Measurements from ENCODE around the gene HOXD1. TPM values are rescaled to one million over a fixed set of nuclear protein-coding genes. Genes with fewer than 3 reads are reported as not detected.

The HOXD1 gene
- total and polyA plus RNA-seq, 2 of the 4 experiments (the other 2 are of a cell fraction), result not detected

- Histone ChIP-seq H3K23ac (ENCODE audit: low read depth, low read length) (no peak overlapping the region), H3K9ac (ENCODE audit: low read depth, low read length) (no peak overlapping the region), H2BK15ac (ENCODE audit: low read depth, low read length) (no peak overlapping the region), H3K4me2 (ENCODE audit: low read depth, low read length) (no peak overlapping the region), H2AK5ac (ENCODE audit: low read depth, low read length) (no peak overlapping the region), H3K9me3 (ENCODE audit: control insufficient read depth, insufficient read depth, low read length) (no peaks in the 10 kb centered on the region), H2AK9ac (replicated peaks; ENCODE audit: low read depth, low read length, poor library complexity) (no peak overlapping the region), H3K27me3 (ENCODE audit: control insufficient read depth, insufficient read depth, low read length) (no peaks in the 10 kb centered on the region), H3K79me1 (ENCODE audit: low read depth in 1 of 2, low read length in 2 of 2) (no peaks in the 10 kb centered on the region), H3K14ac (replicated peaks; ENCODE audit: low read depth, low read length) (no peak overlapping the region), H3K4me1 (ENCODE audit: control insufficient read depth, insufficient read depth, low read length) (no peaks in the 10 kb centered on the region), H4K8ac (ENCODE audit: low read depth in 2 of 2, low read length in 2 of 2) (no peak overlapping the region), H3K36me3 (ENCODE audit: control insufficient read depth, insufficient read depth, low read length) (no peaks in the 10 kb centered on the region), H3K18ac (ENCODE audit: low read depth, low read length) (no peak overlapping the region), H3K27ac (ENCODE audit: insufficient read depth, low read length) (no peak overlapping the region), H4K91ac (ENCODE audit: insufficient read depth, low read depth, low read length) (no peak overlapping the region), H3K56ac (ENCODE audit: extremely low read depth, insufficient read depth, low read length) (no peak overlapping the region), H3K4me3 (ENCODE audit: insufficient read depth, low read depth, low read length) (no peak overlapping the region), H3K4ac (ENCODE audit: low read depth, low read length) (no peak overlapping the region), H2BK20ac (ENCODE audit: low read depth, low read length) (no peak overlapping the region), H4K5ac (ENCODE audit: low read depth, low read length) (no peak overlapping the region), H2BK120ac (ENCODE audit: low read depth, low read length) (no peak overlapping the region), H4K20me1 (ENCODE audit: insufficient read depth, low read length) (no peaks in the 10 kb centered on the region), H2AFZ (replicated peaks; ENCODE audit: low read length, poor library complexity) (no peak overlapping the region), H2BK5ac (ENCODE audit: low read depth, low read length, poor library complexity, severe bottlenecking) (no peak overlapping the region), H3K9me1 (ENCODE audit: insufficient read depth, low read length) (no peaks in the 10 kb centered on the region)
- in situ Hi-C loops (cut with MboI; ENCODE audit: low sequenced_read_pairs) (no loop called here), dilution Hi-C loops (cut with HindIII; ENCODE audit: low sequenced_read_pairs, unreplicated experiment) (no loop called here), intact Hi-C loops (cut with micrococcal nuclease) (no loop called here)
- DNase-seq (no peak), ATAC-seq (ENCODE audit: low read depth) (no peak)
- TF ChIP-seq CTCF (conservative IDR thresholded peaks at IDR 0.05; ENCODE audit: low read depth, low read length) (no peak), USF2 (IDR thresholded peaks at IDR 0.05; ENCODE audit: low read depth, low read length) (no peak), POLR2A (IDR thresholded peaks at IDR 0.05; ENCODE audit: low read depth, low read length) (no peak), NFE2L2 (IDR thresholded peaks at IDR 0.05; ENCODE audit: low read depth, low read length) (no peak), RFX5 (IDR thresholded peaks at IDR 0.05; ENCODE audit: low read depth, low read length) (no peak), BHLHE40 (IDR thresholded peaks at IDR 0.05; ENCODE audit: low read depth, low read length) (no peak), FOS (IDR thresholded peaks at IDR 0.05; ENCODE audit: low read depth, low read length) (no peak), CHD1 (IDR thresholded peaks at IDR 0.05; ENCODE audit: low read depth, low read length) (no peak), MXI1 (IDR thresholded peaks at IDR 0.05; ENCODE audit: borderline replicate concordance, low read depth, low read length) (no peak), RAD21 (IDR thresholded peaks at IDR 0.05; ENCODE audit: low read length) (no peak), MAZ (IDR thresholded peaks at IDR 0.05; ENCODE audit: borderline replicate concordance, low read depth, low read length) (no peak), SMC3 (IDR thresholded peaks at IDR 0.05; ENCODE audit: low read depth, low read length) (no peak), CEBPB (IDR thresholded peaks at IDR 0.05; ENCODE audit: low read depth, low read length) (no peak), RCOR1 (IDR thresholded peaks at IDR 0.05; ENCODE audit: insufficient replicate concordance, low read length) (no peak), MAFK (IDR thresholded peaks at IDR 0.05; ENCODE audit: low read depth, low read length) (no peak)
- TF ChIP-seq, protein P1, sequence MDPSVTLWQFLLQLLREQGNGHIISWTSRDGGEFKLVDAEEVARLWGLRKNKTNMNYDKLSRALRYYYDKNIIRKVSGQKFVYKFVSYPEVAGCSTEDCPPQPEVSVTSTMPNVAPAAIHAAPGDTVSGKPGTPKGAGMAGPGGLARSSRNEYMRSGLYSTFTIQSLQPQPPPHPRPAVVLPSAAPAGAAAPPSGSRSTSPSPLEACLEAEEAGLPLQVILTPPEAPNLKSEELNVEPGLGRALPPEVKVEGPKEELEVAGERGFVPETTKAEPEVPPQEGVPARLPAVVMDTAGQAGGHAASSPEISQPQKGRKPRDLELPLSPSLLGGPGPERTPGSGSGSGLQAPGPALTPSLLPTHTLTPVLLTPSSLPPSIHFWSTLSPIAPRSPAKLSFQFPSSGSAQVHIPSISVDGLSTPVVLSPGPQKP (IDR thresholded peaks at IDR 0.05; ENCODE audit: borderline replicate concordance, low read depth, low read length), result no peak
- ChIA-PET CTCF (no interaction called here), POLR2A (ENCODE audit: unreplicated experiment) (no interaction called here)
- BruUV-seq (replicated peaks), result no TSS peak
Measured at GRCh38 chr2:176212276-176212675, 23.8 kb downstream of the HOXD1 start.

All from IMR-90 (cell line).